ENCODE data around the gene MRPL10.
A peak's percentile ranks its signal among the peaks of the same experiment; 100 is the strongest.

The MRPL10 gene

DNA sequence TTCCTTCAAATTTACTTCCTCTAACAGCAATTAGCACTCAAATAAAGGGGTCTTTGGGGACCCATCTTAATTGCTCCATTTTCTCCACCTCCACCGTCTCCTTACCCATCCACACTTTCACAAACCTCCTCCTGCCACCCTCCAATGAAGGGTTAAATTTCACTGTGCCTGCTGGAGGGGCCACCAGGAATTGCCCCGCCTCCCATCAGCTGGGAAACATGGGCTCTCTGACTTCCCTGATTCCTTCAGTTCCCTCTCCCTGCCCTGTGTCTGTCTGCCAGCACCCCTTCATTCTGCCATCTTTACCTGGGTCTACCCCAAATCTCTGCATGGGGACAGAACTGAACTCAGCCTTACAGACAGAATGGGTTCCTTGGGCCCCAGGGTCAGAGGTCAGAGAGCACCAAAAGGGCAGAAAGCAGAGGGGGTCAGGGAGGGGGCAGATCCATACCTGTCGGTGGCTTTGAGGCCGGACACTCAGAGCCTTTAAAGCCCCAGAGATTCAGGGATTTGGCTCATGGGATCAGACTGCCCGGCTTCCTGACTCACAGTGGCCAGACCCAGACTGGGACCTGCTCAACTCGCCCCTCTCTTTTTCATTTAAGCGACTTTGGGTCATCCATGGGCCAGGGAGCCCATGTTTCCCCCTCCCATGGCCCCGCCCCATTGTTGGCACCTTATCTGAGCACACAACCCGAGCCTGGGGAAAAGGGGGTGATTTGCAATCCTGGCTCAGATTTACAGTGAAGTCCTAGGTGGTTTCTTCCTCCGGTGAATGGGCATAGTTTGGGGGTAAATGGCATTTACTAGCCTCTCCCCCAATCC, 47.1 kb upstream of the MRPL10 start:
- H3K4me1 ChIP-seq (ENCODE audit: control insufficient read depth, insufficient read depth, low read depth, low read length), result peaks cover 9% of the 10 kb centered on the region
- no peak overlapping the region for H2BK5ac ChIP-seq (ENCODE audit: low read depth, low read length, poor library complexity, severe bottlenecking)
- no peak overlapping the region for H3K9ac ChIP-seq (ENCODE audit: low read length)
- no peak overlapping the region for H2AFZ ChIP-seq (ENCODE audit: low read depth, low read length)
- H2BK12ac ChIP-seq (ENCODE audit: low read length in 2 of 2), result peak overlapping the region; percentile 79 to 96
- H4K8ac ChIP-seq (ENCODE audit: low read length), result peak overlapping the region; percentile 93
- 54% methylated on average over 8 of the region's 10 CpGs for WGBS
- no peak overlapping the region for H2AK5ac ChIP-seq (ENCODE audit: low read length, severe bottlenecking)
- no peaks in the 10 kb centered on the region for H3K9me3 ChIP-seq (ENCODE audit: control insufficient read depth, low read length)
- H2BK120ac ChIP-seq (ENCODE audit: low read depth, low read length), result peak overlapping the region; percentile 80
- peak overlapping the region in 1 of 2 experiments; percentile 9 for H3K23ac ChIP-seq (ENCODE audit: low read length in 2 of 2)
- H3K14ac ChIP-seq (ENCODE audit: low read length in 2 of 2), result peak overlapping the region in 1 of 2 experiments; percentile 71
- H3K18ac ChIP-seq (ENCODE audit: low read depth in 1 of 2, low read length in 2 of 2), result peak overlapping the region; percentile 34 to 81
- peak; percentile 29 for DNase-seq
- no peak overlapping the region for H3K4me2 ChIP-seq (ENCODE audit: low read length, poor library complexity, severe bottlenecking)
- no peaks in the 10 kb centered on the region for H3K79me1 ChIP-seq (replicated peaks; ENCODE audit: low read length, poor library complexity, severe bottlenecking)
- H3K27ac ChIP-seq (ENCODE audit: low read length, poor library complexity, severe bottlenecking), result no peak overlapping the region
- peak overlapping the region; percentile 73 for H4K91ac ChIP-seq (ENCODE audit: low read length)
- H3K4me3 ChIP-seq (ENCODE audit: insufficient read depth in 1 of 2, low read depth in 1 of 2, low read length in 2 of 2), result no peak overlapping the region
- H3K27me3 ChIP-seq (ENCODE audit: control insufficient read depth in 1 of 2, insufficient read depth in 1 of 2, low read length in 2 of 2), result peaks cover 19 to 77% of the 10 kb centered on the region in 2 experiments
- H2BK15ac ChIP-seq (ENCODE audit: low read depth, poor library complexity, severe bottlenecking), result peak overlapping the region; percentile 70
- H3K4ac ChIP-seq (ENCODE audit: low read depth in 1 of 2, low read length in 2 of 2), result peak overlapping the region; percentile 0 to 66
- H3K36me3 ChIP-seq (ENCODE audit: control insufficient read depth in 1 of 2, insufficient read depth in 2 of 2, low read depth in 1 of 2, low read length in 2 of 2), result no peaks in the 10 kb centered on the region

DNA sequence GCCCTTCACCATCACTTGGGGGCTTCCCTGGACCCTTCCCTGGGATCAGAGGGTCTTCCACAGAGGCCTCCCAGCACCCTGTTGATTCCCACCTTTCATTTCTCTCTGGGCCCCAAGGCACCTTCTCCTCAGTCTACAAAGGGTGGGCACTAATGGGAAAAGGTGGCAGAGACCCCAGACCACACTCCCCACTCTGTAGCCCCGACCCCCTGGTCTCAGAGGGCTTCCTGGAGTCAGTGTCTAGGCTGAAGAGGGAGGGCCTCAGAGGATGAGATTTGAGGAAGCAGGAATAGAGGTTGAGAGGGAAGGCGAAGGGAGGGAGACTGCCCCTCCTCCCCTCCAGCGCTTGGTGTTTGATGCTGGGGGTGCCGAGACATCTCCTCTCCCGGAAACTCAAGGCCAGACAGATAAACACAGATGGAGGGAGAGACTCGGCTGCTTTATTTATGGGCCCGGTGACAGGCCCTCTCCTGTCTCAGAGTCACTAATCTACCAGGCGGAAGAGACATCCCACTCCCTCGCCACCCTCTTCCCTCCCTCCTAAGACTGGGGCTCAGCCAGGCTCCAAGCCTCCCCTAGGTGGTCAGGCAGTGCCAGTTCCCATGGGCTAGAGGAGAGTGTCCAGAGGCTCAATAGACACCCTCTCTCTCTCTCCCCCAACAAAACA, 46.2 kb upstream of the MRPL10 start:
- Histone ChIP-seq H2BK120ac (ENCODE audit: low read depth, low read length) (peak overlapping the region; percentile 86), H3K14ac (ENCODE audit: low read length in 2 of 2) (peak overlapping the region in 1 of 2 experiments; percentile 44), H4K91ac (ENCODE audit: low read length) (peak overlapping the region; percentile 70), H3K79me1 (replicated peaks; ENCODE audit: low read length, poor library complexity, severe bottlenecking) (no peaks in the 10 kb centered on the region), H2AK5ac (ENCODE audit: low read length, severe bottlenecking) (no peak overlapping the region), H3K4me1 (ENCODE audit: control insufficient read depth, insufficient read depth, low read depth, low read length) (peaks cover 15% of the 10 kb centered on the region), H3K4me2 (ENCODE audit: low read length, poor library complexity, severe bottlenecking) (no peak overlapping the region), H3K27ac (ENCODE audit: low read length, poor library complexity, severe bottlenecking) (no peak overlapping the region), H3K9me3 (ENCODE audit: control insufficient read depth, low read length) (no peaks in the 10 kb centered on the region), H2BK15ac (ENCODE audit: low read depth, poor library complexity, severe bottlenecking) (peak overlapping the region; percentile 73), H3K9ac (ENCODE audit: low read length) (no peak overlapping the region), H4K8ac (ENCODE audit: low read length) (peak overlapping the region; percentile 69), H2BK5ac (ENCODE audit: low read depth, low read length, poor library complexity, severe bottlenecking) (no peak overlapping the region), H3K18ac (ENCODE audit: low read depth in 1 of 2, low read length in 2 of 2) (peak overlapping the region; percentile 71 to 87), H2BK12ac (ENCODE audit: low read length in 2 of 2) (peak overlapping the region; percentile 75 to 92), H3K4me3 (ENCODE audit: insufficient read depth in 1 of 2, low read depth in 1 of 2, low read length in 2 of 2) (no peak overlapping the region), H3K27me3 (ENCODE audit: control insufficient read depth in 1 of 2, insufficient read depth in 1 of 2, low read length in 2 of 2) (peaks cover 29 to 77% of the 10 kb centered on the region in 2 experiments), H3K4ac (ENCODE audit: low read depth in 1 of 2, low read length in 2 of 2) (peak overlapping the region; percentile 81 to 89), H2AFZ (ENCODE audit: low read depth, low read length) (no peak overlapping the region), H3K23ac (ENCODE audit: low read length in 2 of 2) (peak overlapping the region in 1 of 2 experiments; percentile 20), H3K36me3 (ENCODE audit: control insufficient read depth in 1 of 2, insufficient read depth in 2 of 2, low read depth in 1 of 2, low read length in 2 of 2) (no peaks in the 10 kb centered on the region)
- DNase-seq, result peak; percentile 66
- WGBS, result 4% methylated on average over 8 of the region's 9 CpGs

DNA sequence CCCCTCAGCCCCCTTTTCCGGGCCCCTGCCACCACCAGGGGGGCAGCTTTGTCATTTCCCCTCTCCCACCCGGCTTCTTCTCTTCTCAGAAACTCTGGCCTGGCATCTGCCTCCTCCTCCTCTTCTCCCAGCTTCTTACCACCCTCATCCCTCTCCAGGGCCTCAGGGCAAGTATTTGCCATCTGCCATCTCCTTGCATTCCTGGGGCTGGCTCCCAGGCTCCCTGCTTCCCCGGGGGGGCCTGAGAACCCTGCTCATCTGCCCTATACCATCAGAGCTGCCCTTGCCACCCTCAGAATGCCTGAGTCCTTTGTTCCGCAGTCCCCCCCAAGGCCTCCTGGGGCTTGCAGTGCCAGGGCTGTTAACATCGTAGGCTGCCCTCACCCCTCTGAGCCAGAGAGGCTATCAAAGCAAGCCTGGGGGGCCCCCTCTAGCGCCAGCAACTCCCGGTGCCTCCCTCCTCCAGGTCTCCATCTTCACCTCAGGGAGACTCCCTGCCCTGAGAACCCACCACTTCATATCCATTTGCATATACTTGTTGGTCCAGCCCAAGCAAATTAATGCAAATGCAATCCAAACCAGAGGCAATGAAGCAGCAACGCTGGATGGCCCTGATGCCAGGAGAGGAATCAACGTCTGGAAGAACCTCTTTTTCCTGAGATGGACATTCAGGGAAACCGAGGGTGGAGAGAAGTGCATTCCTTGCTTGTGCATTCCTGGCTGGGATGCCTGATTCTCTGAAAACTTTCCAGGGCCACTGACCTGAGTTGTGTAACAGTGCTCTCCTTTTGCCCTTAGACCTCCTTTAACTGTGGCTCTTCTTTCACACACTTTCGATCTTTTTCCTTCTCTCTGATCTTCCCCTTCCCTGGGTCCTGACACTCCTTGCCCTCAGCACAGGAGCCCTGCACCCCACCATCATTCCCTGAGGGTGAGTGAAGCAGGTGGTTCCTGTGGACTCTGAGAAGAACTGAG, 44.0 kb upstream of the MRPL10 start:
- Histone ChIP-seq H3K4me3 (ENCODE audit: insufficient read depth in 1 of 2, low read depth in 1 of 2, low read length in 2 of 2) (no peak overlapping the region), H3K4me1 (ENCODE audit: control insufficient read depth, insufficient read depth, low read depth, low read length) (peaks cover 20% of the 10 kb centered on the region)

More for the DNA sequence above, 44.0 kb upstream of the MRPL10 start:
- peak overlapping the region; percentile 64 for H4K91ac ChIP-seq (ENCODE audit: low read length)
- peak overlapping the region; percentile 72 for H2BK12ac ChIP-seq (ENCODE audit: low read length in 2 of 2)
- H3K36me3 ChIP-seq (ENCODE audit: control insufficient read depth in 1 of 2, insufficient read depth in 2 of 2, low read depth in 1 of 2, low read length in 2 of 2), result no peaks in the 10 kb centered on the region
- no peak overlapping the region for H3K9ac ChIP-seq (ENCODE audit: low read length)
- H3K4ac ChIP-seq (ENCODE audit: low read depth in 1 of 2, low read length in 2 of 2), result peak overlapping the region in 1 of 2 experiments; percentile 50
- no peak for DNase-seq
- peaks cover 48 to 81% of the 10 kb centered on the region in 2 experiments for H3K27me3 ChIP-seq (ENCODE audit: control insufficient read depth in 1 of 2, insufficient read depth in 1 of 2, low read length in 2 of 2)
- no peak overlapping the region for H3K4me2 ChIP-seq (ENCODE audit: low read length, poor library complexity, severe bottlenecking)
- H2BK120ac ChIP-seq (ENCODE audit: low read depth, low read length), result no peak overlapping the region
- no peak overlapping the region for H3K18ac ChIP-seq (ENCODE audit: low read depth in 1 of 2, low read length in 2 of 2)
- H3K14ac ChIP-seq (ENCODE audit: low read length in 2 of 2), result peak overlapping the region in 1 of 2 experiments; percentile 23
- peak overlapping the region; percentile 36 for H4K8ac ChIP-seq (ENCODE audit: low read length)
- no peak overlapping the region for H3K27ac ChIP-seq (ENCODE audit: low read length, poor library complexity, severe bottlenecking)
- H2AK5ac ChIP-seq (ENCODE audit: low read length, severe bottlenecking), result no peak overlapping the region
- no peaks in the 10 kb centered on the region for H3K79me1 ChIP-seq (replicated peaks; ENCODE audit: low read length, poor library complexity, severe bottlenecking)
- no peak overlapping the region for H2AFZ ChIP-seq (ENCODE audit: low read depth, low read length)
- WGBS, result 59% methylated on average over 11 of the region's 11 CpGs
- no peaks in the 10 kb centered on the region for H3K9me3 ChIP-seq (ENCODE audit: control insufficient read depth, low read length)
- H2BK5ac ChIP-seq (ENCODE audit: low read depth, low read length, poor library complexity, severe bottlenecking), result no peak overlapping the region
- H3K23ac ChIP-seq (ENCODE audit: low read length in 2 of 2), result no peak overlapping the region
- peak overlapping the region; percentile 74 for H2BK15ac ChIP-seq (ENCODE audit: low read depth, poor library complexity, severe bottlenecking)

All from mesenchymal stem cell (in vitro differentiated cells and primary cell).